Measurements from ENCODE around the gene HSD11B1L. TPM values are rescaled to one million over a fixed set of nuclear protein-coding genes. Genes with fewer than 3 reads are reported as not detected.
"Not testable (repeated sequence)": the region's sequence is repeated elsewhere in the genome, so short reads cannot be mapped to it uniquely, and the experiment has no call there.

HSD11B1L gene
- total RNA-seq, 1 donor from 2014 or later = 8.4 TPM

- Histone ChIP-seq H3K79me2 (ENCODE audit: insufficient read depth, low read length) (peaks cover 20% of the 10 kb centered on the region), H2AFZ (ENCODE audit: low read depth, low read length) (no peak overlapping the region), H3K36me3 (ENCODE audit: insufficient read depth, low read length) (peaks cover 18% of the 10 kb centered on the region), H3K27me3 (ENCODE audit: insufficient read depth, low read length) (no peaks in the 10 kb centered on the region), H3K4me2 (ENCODE audit: low read length) (no peak overlapping the region), H4K20me1 (ENCODE audit: insufficient read depth, low read length) (peaks cover 49% of the 10 kb centered on the region), H3K9me3 (ENCODE audit: insufficient read depth, low read depth, low read length) (no peaks in the 10 kb centered on the region), H3K27ac (ENCODE audit: low read depth, low read length) (no peak overlapping the region), H3K4me3 (ENCODE audit: insufficient read depth, low read depth, low read length) (no peak overlapping the region), H3K4me1 (ENCODE audit: insufficient read depth, low read length) (no peaks in the 10 kb centered on the region), H3K9ac (ENCODE audit: low read length) (no peak overlapping the region)
- Mint-ChIP-seq H3K9me3 (ENCODE audit: unreplicated experiment) (no peaks in the 10 kb centered on the region), H3K4me3 (ENCODE audit: unreplicated experiment) (no peak overlapping the region), H3K27ac (ENCODE audit: unreplicated experiment) (peak overlapping the region; percentile 12), H3K36me3 (ENCODE audit: low read depth, unreplicated experiment) (peaks cover 15% of the 10 kb centered on the region), H3K27me3 (ENCODE audit: low read depth, unreplicated experiment) (no peaks in the 10 kb centered on the region), H3K4me1 (ENCODE audit: low read depth, unreplicated experiment) (peaks cover 3% of the 10 kb centered on the region)
- TF ChIP-seq EZH2 (IDR thresholded peaks at IDR 0.05; ENCODE audit: insufficient read depth, low read length) (no peak), CTCF (IDR thresholded peaks at IDR 0.05; ENCODE audit: insufficient read depth, low read depth, low read length) (no peak)
- no peak for FAIRE-seq
- DNase-seq (ENCODE audit: low read depth) = no peak
These were observed 19.7 kb downstream of the HSD11B1L start for GRCh38 chr19:5700455-5701092.

GRCh38 chr19:5702053-5702410 lies 21.2 kb downstream of the HSD11B1L start:
- DNase-seq (ENCODE audit: low read depth); H3K4me1 Mint-ChIP-seq (ENCODE audit: low read depth, unreplicated experiment); FAIRE-seq; H3K27me3 Mint-ChIP-seq (ENCODE audit: low read depth, unreplicated experiment); H3K4me2 ChIP-seq (ENCODE audit: low read length); H3K79me2 ChIP-seq (ENCODE audit: insufficient read depth, low read length); H3K9me3 Mint-ChIP-seq (ENCODE audit: unreplicated experiment); H3K27ac Mint-ChIP-seq (ENCODE audit: unreplicated experiment); H2AFZ ChIP-seq (ENCODE audit: low read depth, low read length); H3K4me1 ChIP-seq (ENCODE audit: insufficient read depth, low read length); H3K9me3 ChIP-seq (ENCODE audit: insufficient read depth, low read depth, low read length); H3K9ac ChIP-seq (ENCODE audit: low read length); H3K4me3 Mint-ChIP-seq (ENCODE audit: unreplicated experiment); H3K27me3 ChIP-seq (ENCODE audit: insufficient read depth, low read length); H3K4me3 ChIP-seq (ENCODE audit: insufficient read depth, low read depth, low read length); H3K27ac ChIP-seq (ENCODE audit: low read depth, low read length): not testable (repeated sequence)
- H3K36me3 ChIP-seq (ENCODE audit: insufficient read depth, low read length) = peaks cover 21% of the 10 kb centered on the region
- peaks cover 17% of the 10 kb centered on the region for H3K36me3 Mint-ChIP-seq (ENCODE audit: low read depth, unreplicated experiment)
- peaks cover 35% of the 10 kb centered on the region for H4K20me1 ChIP-seq (ENCODE audit: insufficient read depth, low read length)

- H3K9ac ChIP-seq (ENCODE audit: low read length) = no peak overlapping the region
- peaks cover 4% of the 10 kb centered on the region for H3K79me2 ChIP-seq (ENCODE audit: insufficient read depth, low read length)
- Mint-ChIP-seq H3K27ac (ENCODE audit: unreplicated experiment) (peak overlapping the region; percentile 41), H3K9me3 (ENCODE audit: unreplicated experiment) (no peaks in the 10 kb centered on the region), H3K27me3 (ENCODE audit: low read depth, unreplicated experiment) (no peaks in the 10 kb centered on the region), H3K4me3 (ENCODE audit: unreplicated experiment) (no peak overlapping the region), H3K36me3 (ENCODE audit: low read depth, unreplicated experiment) (peaks cover 15% of the 10 kb centered on the region), H3K4me1 (ENCODE audit: low read depth, unreplicated experiment) (no peaks in the 10 kb centered on the region)
- H3K4me3 ChIP-seq (ENCODE audit: insufficient read depth, low read depth, low read length) = no peak overlapping the region
- H3K27me3 ChIP-seq (ENCODE audit: insufficient read depth, low read length) = no peaks in the 10 kb centered on the region
- H3K27ac ChIP-seq (ENCODE audit: low read depth, low read length) = no peak overlapping the region
- H3K4me1 ChIP-seq (ENCODE audit: insufficient read depth, low read length) = no peaks in the 10 kb centered on the region
- H3K9me3 ChIP-seq (ENCODE audit: insufficient read depth, low read depth, low read length) = no peaks in the 10 kb centered on the region
- TF ChIP-seq EZH2 (IDR thresholded peaks at IDR 0.05; ENCODE audit: insufficient read depth, low read length) = no peak
- TF ChIP-seq CTCF (IDR thresholded peaks at IDR 0.05; ENCODE audit: insufficient read depth, low read depth, low read length) = no peak
- FAIRE-seq (no peak), DNase-seq (ENCODE audit: low read depth) (no peak)
- H4K20me1 ChIP-seq (ENCODE audit: insufficient read depth, low read length) = peaks cover 17% of the 10 kb centered on the region
- peaks cover 24% of the 10 kb centered on the region for H3K36me3 ChIP-seq (ENCODE audit: insufficient read depth, low read length)
- H2AFZ ChIP-seq (ENCODE audit: low read depth, low read length) = no peak overlapping the region
- H3K4me2 ChIP-seq (ENCODE audit: low read length) = no peak overlapping the region
These were observed 23.3 kb downstream of the HSD11B1L start for GRCh38 chr19:5703819-5704818.

All from astrocyte (in vitro differentiated cells and primary cell).